ENCODE measurements around the gene ERI3.
"Not testable (repeated sequence)": the region's sequence is repeated elsewhere in the genome, so short reads cannot be mapped to it uniquely, and the experiment has no call there.

Gene ERI3

DNA sequence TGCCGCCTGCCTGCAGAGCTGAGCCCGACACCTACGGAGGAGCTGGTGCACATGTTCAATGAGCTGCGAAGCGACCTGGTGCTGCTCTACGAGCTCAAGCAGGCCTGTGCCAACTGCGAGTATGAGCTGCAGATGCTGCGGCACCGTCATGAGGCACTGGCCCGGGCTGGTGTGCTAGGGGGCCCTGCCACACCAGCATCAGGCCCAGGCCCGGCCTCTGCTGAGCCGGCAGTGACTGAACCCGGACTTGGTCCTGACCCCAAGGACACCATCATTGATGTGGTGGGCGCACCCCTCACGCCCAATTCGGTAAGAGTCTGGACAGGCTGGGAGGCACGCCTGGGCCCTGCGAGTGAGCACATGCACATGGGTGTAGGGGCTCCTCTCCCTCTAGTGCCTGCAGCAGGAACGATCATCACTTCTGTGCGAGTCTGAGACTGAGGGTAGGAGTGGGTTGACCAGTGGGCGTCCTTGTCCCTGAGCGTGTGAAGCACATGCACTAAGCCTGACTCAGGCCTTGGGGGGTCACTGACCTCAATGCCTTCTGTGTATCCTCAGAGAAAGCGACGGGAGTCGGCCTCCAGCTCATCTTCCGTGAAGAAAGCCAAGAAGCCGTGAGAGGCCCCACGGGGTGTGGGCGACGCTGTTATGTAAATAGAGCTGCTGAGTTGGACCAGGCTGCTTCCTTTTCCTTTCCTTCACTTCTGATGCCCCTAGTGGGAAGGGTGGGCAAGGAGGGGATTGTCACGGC lies 134.9 kb downstream of the ERI3 start:
- peaks cover 14% of the 10 kb centered on the region for H3K4me1 ChIP-seq
- no peak for TF ChIP-seq Cebpa-rat (IDR thresholded peaks at IDR 0.05)
- H3K4me3 ChIP-seq: no peak overlapping the region
- no peak overlapping the region for H3K4me2 ChIP-seq
- H3K9ac ChIP-seq: no peak overlapping the region
- H3K36me3 ChIP-seq: peaks cover 79% of the 10 kb centered on the region
- no peak overlapping the region for H3K27ac ChIP-seq
- peaks cover 26% of the 10 kb centered on the region; the same call in 1 of the 2 replicates for H4K20me1 ChIP-seq
- H3K27me3 ChIP-seq: no peaks in the 10 kb centered on the region
- H3K9me3 ChIP-seq: no peaks in the 10 kb centered on the region

DNA sequence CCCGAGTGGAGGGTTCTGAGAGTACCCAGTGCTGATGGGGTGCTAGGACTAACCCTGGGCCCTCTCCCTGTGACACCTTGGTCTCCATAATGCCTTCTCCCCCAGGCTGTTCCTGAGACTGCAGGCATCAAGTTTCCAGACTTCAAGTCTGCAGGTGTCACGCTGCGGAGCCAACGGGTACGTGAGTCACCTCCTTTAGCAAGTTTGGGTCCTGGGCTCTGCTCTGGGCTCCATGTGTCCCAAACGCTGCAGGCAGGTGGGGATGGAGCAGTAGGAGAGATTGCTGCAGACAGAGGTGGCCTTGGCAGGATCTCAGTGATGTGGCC lies 135.8 kb downstream of the ERI3 start:
- Histone ChIP-seq H3K4me2 (no peak overlapping the region), H4K20me1 (peaks cover 26% of the 10 kb centered on the region; the same call in 1 of the 2 replicates), H3K27ac (no peak overlapping the region), H3K9me3 (no peaks in the 10 kb centered on the region), H3K27me3 (no peaks in the 10 kb centered on the region), H3K9ac (no peak overlapping the region), H3K36me3 (peaks cover 87% of the 10 kb centered on the region), H3K4me3 (no peak overlapping the region), H3K4me1 (peaks cover 20% of the 10 kb centered on the region)
- TF ChIP-seq Cebpa-rat (IDR thresholded peaks at IDR 0.05): no peak

DNA sequence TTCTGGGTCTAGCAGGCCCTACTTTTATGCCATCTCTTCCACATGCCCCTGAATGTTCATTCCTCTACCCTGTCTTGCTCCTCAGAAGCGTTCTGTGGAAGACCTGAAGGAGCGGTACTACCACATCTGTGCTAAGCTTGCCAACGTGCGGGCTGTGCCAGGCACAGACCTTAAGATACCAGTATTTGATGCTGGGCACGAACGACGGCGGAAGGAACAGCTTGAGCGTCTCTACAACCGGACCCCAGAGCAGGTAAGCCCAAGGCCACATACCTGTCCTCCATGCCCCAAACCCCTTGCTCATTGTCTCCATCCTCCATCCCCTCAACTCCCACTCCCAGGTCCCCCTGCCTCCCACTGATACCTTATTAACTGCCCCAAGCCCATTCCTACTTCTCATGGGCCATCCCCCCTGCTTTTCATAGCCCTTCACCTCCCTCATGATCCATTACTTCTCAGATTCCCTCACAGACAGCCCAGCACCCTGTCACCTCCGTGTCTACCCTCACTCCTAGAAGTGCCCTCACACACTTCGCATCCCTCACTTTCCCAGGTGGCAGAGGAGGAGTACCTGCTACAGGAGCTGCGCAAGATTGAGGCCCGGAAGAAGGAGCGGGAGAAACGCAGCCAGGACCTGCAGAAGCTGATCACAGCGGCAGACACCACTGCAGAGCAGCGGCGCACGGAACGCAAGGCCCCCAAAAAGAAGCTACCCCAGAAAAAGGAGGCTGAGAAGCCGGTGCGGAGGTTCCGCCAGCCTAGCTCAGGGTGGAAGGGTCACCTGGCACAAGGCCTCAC lies 136.4 kb downstream of the ERI3 start:
- no peak overlapping the region for H3K9ac ChIP-seq
- H3K4me3 ChIP-seq: no peak overlapping the region
- peaks cover 87% of the 10 kb centered on the region for H3K36me3 ChIP-seq

DNA sequence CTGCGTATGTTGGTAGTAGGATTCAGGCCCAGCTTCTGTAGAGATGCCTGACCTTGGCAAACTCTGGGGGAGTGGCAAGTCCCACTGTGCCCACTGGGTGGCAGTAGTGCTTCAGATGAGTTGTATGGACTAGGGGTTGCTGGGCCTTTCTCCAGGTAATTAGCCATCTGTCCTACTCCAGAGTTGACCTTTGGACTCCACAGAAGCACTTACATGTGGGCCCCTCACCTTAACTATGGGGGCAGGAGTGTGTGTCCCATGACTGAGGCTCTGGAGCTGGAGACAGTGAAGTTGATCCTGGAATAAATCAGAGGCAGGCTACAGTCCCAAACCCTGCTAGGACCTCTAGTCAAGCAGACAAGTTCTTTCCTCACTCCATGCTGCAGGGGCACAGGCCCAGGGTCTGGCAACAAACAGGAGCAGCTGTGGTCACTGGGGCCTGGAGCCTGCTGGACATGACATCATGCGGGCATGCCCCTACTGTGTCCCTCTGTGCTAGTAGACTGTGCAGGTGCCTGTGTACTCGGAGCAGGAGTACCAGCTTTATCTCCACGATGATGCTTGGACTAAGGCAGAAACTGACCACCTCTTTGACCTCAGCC lies 137.1 kb downstream of the ERI3 start:
- no peaks in the 10 kb centered on the region for H3K27me3 ChIP-seq
- H3K4me1 ChIP-seq: peaks cover 17% of the 10 kb centered on the region
- H3K9me3 ChIP-seq: no peaks in the 10 kb centered on the region
- H3K27ac ChIP-seq: no peak overlapping the region
- H3K9ac ChIP-seq: no peak overlapping the region
- no peak overlapping the region for H3K4me2 ChIP-seq
- no peak overlapping the region for H3K4me3 ChIP-seq
- H4K20me1 ChIP-seq: peaks cover 21% of the 10 kb centered on the region; the same call in 1 of the 2 replicates
- H3K36me3 ChIP-seq: peaks cover 86% of the 10 kb centered on the region
- TF ChIP-seq Cebpa-rat (IDR thresholded peaks at IDR 0.05): no peak

More for the DNA sequence above, 136.4 kb downstream of the ERI3 start:
- H3K4me1 ChIP-seq: peaks cover 23% of the 10 kb centered on the region
- no peak overlapping the region for H3K27ac ChIP-seq
- peaks cover 26% of the 10 kb centered on the region; the same call in 1 of the 2 replicates for H4K20me1 ChIP-seq
- no peak for TF ChIP-seq Cebpa-rat (IDR thresholded peaks at IDR 0.05)
- H3K27me3 ChIP-seq: no peaks in the 10 kb centered on the region
- no peak overlapping the region for H3K4me2 ChIP-seq
- H3K9me3 ChIP-seq: no peaks in the 10 kb centered on the region

DNA sequence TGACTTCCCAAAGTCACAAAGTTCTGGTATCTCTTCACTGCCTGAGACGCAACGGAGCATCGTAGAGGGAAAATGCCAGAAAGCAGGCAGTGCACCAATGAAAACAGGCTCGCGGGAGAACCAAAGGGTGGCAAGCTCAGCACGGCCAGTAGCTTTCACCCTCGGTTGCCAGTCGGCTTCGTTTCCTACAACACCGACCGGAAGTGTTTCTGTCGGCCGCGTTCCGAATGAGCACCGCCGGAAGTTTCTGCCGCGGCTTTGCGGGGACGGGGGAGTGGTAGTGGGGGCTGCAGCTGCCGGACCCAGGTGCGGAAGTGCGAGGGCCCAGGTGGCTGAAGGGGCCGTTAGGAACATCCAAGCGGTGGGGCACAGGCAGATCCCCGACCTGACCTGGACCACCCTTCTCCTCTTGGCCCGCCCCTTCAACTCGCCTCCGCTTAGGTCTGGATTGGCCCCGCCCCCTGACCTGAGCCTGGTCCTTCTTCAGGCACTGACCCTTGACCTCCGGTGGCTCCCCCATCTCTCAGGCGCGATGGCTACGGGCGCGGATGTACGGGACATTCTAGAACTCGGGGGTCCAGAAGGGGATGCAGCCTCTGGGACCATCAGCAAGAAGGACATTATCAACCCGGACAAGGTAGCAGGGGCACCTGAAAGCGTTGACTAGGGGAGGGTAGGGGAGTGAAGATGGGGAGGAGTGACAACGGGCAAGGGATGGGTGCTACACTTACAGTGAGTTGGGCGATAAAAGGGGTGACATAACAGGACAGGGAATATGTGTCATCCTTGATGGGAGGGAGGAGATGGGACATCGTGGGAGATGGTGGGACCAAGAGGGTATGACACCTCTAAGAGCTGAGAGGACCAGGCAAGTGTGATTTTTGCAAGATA lies 141.6 kb downstream of the ERI3 start, which contains the start of gene DMAP1:
Gene DMAP1, plus strand, starts transcription at position 250 of the 891 bp plus-strand sequence. Its CDS starts 283 bp downstream, at position 533.
- Histone ChIP-seq H3K9me3 (no peaks in the 10 kb centered on the region), H3K9ac (peak within 1 kb of the TSS; percentile 87), H3K36me3 (peaks cover 41% of the 10 kb centered on the region), H4K20me1 (peaks cover 8% of the 10 kb centered on the region; the same call in 1 of the 2 replicates), H3K4me2 (peak within 1 kb of the TSS; percentile 90), H3K4me1 (peaks cover 22% of the 10 kb centered on the region), H3K27me3 (no peaks in the 10 kb centered on the region), H3K4me3 (peak within 1 kb of the TSS; percentile 91), H3K27ac (peak within 1 kb of the TSS; percentile 87)
- TF ChIP-seq Cebpa-rat (IDR thresholded peaks at IDR 0.05): no peak

DNA sequence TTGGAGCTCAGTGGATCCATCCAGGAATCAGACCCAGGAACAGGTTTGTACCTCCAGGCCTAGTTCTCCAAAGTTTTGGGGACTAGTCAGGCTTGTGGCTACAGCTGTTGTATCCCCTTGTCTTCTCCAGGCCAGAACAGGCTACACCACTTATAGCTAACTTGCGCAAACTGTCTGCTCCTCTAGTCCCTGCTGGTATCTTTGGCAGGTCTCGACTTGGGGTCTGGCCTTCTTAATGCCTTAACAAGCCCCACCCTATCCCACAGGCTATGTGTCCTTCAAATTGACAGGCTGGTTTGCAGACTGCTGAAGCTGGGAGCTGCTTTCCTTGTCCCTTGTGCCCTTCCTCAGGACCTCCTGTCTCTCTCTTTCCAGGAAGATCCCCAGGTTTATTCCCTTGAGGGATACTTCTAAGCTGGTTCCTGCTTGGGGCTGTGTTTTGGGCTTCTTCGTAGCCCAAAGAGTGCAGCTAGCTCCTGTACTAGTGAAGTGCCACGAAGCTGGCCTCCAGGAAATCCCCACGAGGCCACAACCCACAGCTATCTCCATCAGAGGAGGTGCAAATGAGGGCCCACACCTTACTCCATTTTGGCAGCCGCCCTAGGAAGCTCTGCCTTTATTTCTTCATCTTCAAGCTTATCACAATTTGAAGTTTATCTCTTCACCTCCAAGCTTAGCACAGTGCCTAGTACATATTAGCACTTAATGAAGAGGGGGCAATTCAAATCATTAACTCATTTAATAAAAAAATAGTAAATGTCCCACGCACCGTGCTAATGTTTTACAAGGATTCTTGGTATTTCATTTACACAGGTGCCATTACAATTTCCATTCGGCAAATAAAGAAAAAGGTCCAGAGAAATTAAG lies 142.5 kb downstream of the ERI3 start:
- H3K4me1 ChIP-seq: peaks cover 22% of the 10 kb centered on the region
- H3K36me3 ChIP-seq: peaks cover 32% of the 10 kb centered on the region
- H3K9me3 ChIP-seq: no peaks in the 10 kb centered on the region
- peak overlapping the region; percentile 90 for H3K4me2 ChIP-seq
- peak overlapping the region; percentile 91 for H3K4me3 ChIP-seq
- H3K27me3 ChIP-seq: no peaks in the 10 kb centered on the region
- peak overlapping the region; percentile 87 for H3K9ac ChIP-seq
- peak overlapping the region; percentile 87 for H3K27ac ChIP-seq
- H4K20me1 ChIP-seq: no peaks in the 10 kb centered on the region; the same call in 1 of the 2 replicates
- TF ChIP-seq Cebpa-rat (IDR thresholded peaks at IDR 0.05): no peak

DNA sequence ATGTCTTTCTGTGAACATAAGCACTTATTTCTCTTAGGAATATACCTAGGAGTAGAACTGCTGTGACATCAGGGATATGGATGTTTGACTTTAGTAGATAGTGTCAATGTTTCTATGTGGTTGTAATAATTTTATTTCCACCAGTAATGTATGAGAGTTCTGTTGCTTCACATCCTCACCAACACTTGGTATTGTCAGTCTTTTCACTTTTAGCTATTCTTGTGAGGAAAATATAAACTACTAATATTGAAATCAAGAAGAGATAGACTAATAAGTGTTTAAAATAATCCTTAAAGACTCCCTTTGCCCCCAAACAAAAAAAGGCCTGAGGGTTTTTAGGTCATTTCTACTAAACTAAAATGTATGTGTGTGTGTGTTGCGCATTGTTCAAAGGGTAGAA lies 144.5 kb downstream of the ERI3 start:
- Histone ChIP-seq H3K27me3 (no peaks in the 10 kb centered on the region), H3K36me3 (peaks cover 12% of the 10 kb centered on the region), H3K4me3 (no peak overlapping the region), H3K4me2 (no peak overlapping the region), H4K20me1 (no peaks in the 10 kb centered on the region), H3K9me3 (no peaks in the 10 kb centered on the region), H3K9ac (no peak overlapping the region), H3K4me1 (peaks cover 22% of the 10 kb centered on the region), H3K27ac (no peak overlapping the region)
- TF ChIP-seq Cebpa-rat (IDR thresholded peaks at IDR 0.05): no peak

DNA sequence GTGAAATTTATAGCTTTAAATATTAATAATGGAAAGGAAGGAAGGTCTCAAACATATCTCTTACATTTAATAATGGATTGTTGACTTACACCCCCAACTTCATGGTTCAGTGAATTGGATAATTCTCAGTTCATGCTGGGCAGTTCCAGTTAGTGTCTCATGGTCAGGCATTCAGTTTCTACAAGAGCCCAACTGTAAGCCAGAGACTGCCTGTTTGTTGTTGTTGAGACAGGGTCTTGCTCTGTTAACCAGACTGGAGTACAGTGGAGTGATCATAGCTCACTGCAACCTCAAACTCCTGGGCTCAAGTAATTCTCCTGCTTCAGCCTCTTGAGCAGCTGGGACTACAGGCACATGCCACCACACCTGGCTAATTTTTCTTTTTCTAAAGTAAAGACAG lies 146.8 kb downstream of the ERI3 start:
- no peak overlapping the region for H3K9ac ChIP-seq
- no peaks in the 10 kb centered on the region for H4K20me1 ChIP-seq
- no peak overlapping the region for H3K27ac ChIP-seq
- no peak overlapping the region for H3K4me3 ChIP-seq
- no peak overlapping the region for H3K4me2 ChIP-seq
- no peaks in the 10 kb centered on the region for H3K27me3 ChIP-seq
- peaks cover 10% of the 10 kb centered on the region for H3K4me1 ChIP-seq
- no peaks in the 10 kb centered on the region for H3K36me3 ChIP-seq
- no peaks in the 10 kb centered on the region for H3K9me3 ChIP-seq
- no peak for TF ChIP-seq Cebpa-rat (IDR thresholded peaks at IDR 0.05)

DNA sequence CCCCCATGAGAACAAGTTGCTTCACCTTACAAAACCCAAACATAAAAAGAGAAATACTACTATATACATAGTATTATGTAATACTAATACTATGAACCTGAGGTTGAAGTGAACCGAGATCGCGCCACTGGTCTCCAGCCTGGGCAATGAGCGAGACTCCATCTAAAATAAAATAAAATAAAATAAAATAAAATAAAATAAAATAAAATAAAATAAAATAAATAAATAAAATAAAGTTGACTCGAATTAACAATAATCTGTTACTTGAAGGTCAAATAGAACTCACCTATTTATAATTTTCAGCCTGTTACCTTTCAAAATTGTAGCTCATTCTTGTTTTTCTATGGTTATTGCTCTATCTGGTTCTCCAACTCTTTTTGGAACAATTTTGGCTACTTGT lies 148.5 kb downstream of the ERI3 start:
- H3K27ac ChIP-seq, H3K9me3 ChIP-seq, H4K20me1 ChIP-seq, H3K4me2 ChIP-seq, H3K27me3 ChIP-seq, H3K4me1 ChIP-seq, H3K4me3 ChIP-seq, H3K9ac ChIP-seq, H3K36me3 ChIP-seq: not testable (repeated sequence)
